ENCODE data around the gene CASK.

DNA sequence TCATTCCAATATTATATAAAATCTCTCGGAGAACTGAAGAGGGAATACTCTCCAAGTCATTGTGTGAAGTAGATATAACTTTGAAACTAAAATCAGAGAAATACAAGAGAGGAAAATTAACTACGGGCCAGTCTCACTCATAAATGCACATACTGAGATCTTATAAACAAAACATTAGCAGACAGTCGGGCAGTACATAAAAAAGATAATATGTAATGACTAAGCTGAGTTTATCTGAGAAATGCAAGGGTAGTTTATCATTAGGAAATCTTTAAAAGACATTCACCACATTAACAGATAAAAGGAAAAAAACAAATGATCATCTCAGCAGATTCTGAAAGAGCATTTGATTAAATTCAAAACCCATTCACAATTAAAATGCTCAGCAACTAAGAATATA lies 359.5 kb downstream of the CASK start:
- TF ChIP-seq POLR2A (IDR thresholded peaks at IDR 0.05; ENCODE audit: low read depth, low read length) (no peak), POLR2AphosphoS5 (IDR thresholded peaks at IDR 0.05; ENCODE audit: low read depth, low read length) (no peak), SPI1 (IDR thresholded peaks at IDR 0.05; ENCODE audit: low read depth, low read length) (no peak)
